H1 (cell line): Measurements from ENCODE around the gene RAB3IL1. TPM values are rescaled to one million over a fixed set of nuclear protein-coding genes. Genes with fewer than 3 reads are reported as not detected.
A peak's percentile ranks its signal among the peaks of the same experiment; 100 is the strongest.

Experiments
- CTCF ChIA-PET: fragments of 300-600 bp; sonication (Branson Sonifier 250); formaldehyde crosslinking; loops from one replicate; lab custom pipeline; 2021; ENCODE audit not compliant: partially characterized antibody; lab: Charles Lee
- POLR2A ChIA-PET: fragments of 300-600 bp; sonication (Branson Sonifier 250); formaldehyde crosslinking; loops from one replicate; lab custom pipeline; 2021; ENCODE audit warnings: inconsistent platforms; ENCODE audit not compliant: partially characterized antibody; lab: Charles Lee
- DNase-seq, 2 experiments: peaks; one replicate each; pipeline versions ENCODE4 v3.0.0 to v3.0.0-alpha.2; 2010 to 2022; ENCODE audit warnings: low spot score in 2 of 2, low read depth in 1 of 2, mixed read lengths in 1 of 2
- FAIRE-seq: peaks from 2 replicates; lab custom pipeline; 2011; peaks lifted over from hg19 to GRCh38; lab: Jason Lieb, UNC
- H2AFZ ChIP-seq: 2 replicates; pipeline ENCODE4 v1.8.1; 2012; ENCODE audit warnings: low read length, inconsistent platforms
- H2AK5ac ChIP-seq: 2 replicates; pipeline ENCODE4 v1.6.1; 2013; ENCODE audit warnings: low read depth, low read length
- H2BK120ac ChIP-seq: replicated peaks from 2 replicates; pipeline ENCODE3; 2013; ENCODE audit warnings: low read depth, low read length, inconsistent platforms
- H2BK12ac ChIP-seq: 2 replicates; pipeline ENCODE4 v1.6.1; 2013; ENCODE audit warnings: low read depth, low read length
- H2BK15ac ChIP-seq: 2 replicates; pipeline ENCODE4 v1.6.1; 2013; ENCODE audit warnings: low read length
- H2BK20ac ChIP-seq: 2 replicates; pipeline ENCODE4 v1.6.1; 2013; ENCODE audit warnings: low read length
- H2BK5ac ChIP-seq: 2 replicates; pipeline ENCODE4 v1.6.1; 2013; ENCODE audit warnings: low read depth, low read length
- H3K14ac ChIP-seq: 2 replicates; pipeline ENCODE4 v1.6.1; 2013; ENCODE audit warnings: inconsistent platforms; ENCODE audit not compliant: insufficient read length
- H3K18ac ChIP-seq: 2 replicates; pipeline ENCODE4 v1.6.1; 2013; ENCODE audit warnings: low read length; ENCODE audit errors: extremely low read depth
- H3K23ac ChIP-seq: 2 replicates; pipeline ENCODE4 v1.6.1; 2013; ENCODE audit warnings: inconsistent platforms; ENCODE audit not compliant: insufficient read length
- H3K23me2 ChIP-seq: 2 replicates; pipeline ENCODE4 v1.6.1; 2013; ENCODE audit warnings: low read depth, low read length
- H3K27ac ChIP-seq: 2 replicates; pipeline ENCODE4 v1.6.1; 2011; ENCODE audit warnings: low read depth, low read length, inconsistent platforms
- H3K27me3 ChIP-seq, 4 experiments: replicated peaks in 1 of 4; 1 replicate in 1 of 4; 2 replicates in 3 of 4; pipeline versions ENCODE4 v1.6.1 to v1.8.1; 2011 to 2013; ENCODE audit warnings: low read length in 3 of 4, mild to moderate bottlenecking in 3 of 4, inconsistent platforms in 2 of 4, mixed read lengths in 2 of 4, moderate library complexity in 1 of 4; ENCODE audit not compliant: control insufficient read depth in 3 of 4, insufficient read depth in 3 of 4; ENCODE audit errors: extremely low read depth in 1 of 4
- H3K36me3 ChIP-seq, 4 experiments: 2 replicates each; pipeline versions ENCODE4 v1.6.1 to v1.8.1; 2011 to 2013; ENCODE audit warnings: mild to moderate bottlenecking in 4 of 4, low read length in 3 of 4, moderate library complexity in 2 of 4, control low read depth in 1 of 4, inconsistent platforms in 1 of 4; ENCODE audit not compliant: insufficient read depth in 4 of 4, control insufficient read depth in 2 of 4
- H3K4ac ChIP-seq: replicated peaks from 2 replicates; pipeline ENCODE3; 2013; ENCODE audit warnings: low read length, low read depth, mixed read lengths, inconsistent platforms; ENCODE audit not compliant: insufficient read length
- H3K4me1 ChIP-seq, 4 experiments: replicated peaks in 1 of 4; 1 replicate in 1 of 4; 2 replicates in 3 of 4; pipeline versions ENCODE4 v1.6.1 to v1.8.1; 2011 to 2013; ENCODE audit warnings: low read length in 3 of 4, inconsistent platforms in 2 of 4, mixed read lengths in 1 of 4; ENCODE audit not compliant: insufficient read depth in 4 of 4, control insufficient read depth in 3 of 4
- H3K4me2 ChIP-seq, 2 experiments: 2 replicates each; pipeline versions ENCODE4 v1.6.1 to v1.8.1; 2011 to 2013; ENCODE audit warnings: low read depth in 2 of 2, low read length in 2 of 2, control low read depth in 1 of 2, inconsistent platforms in 1 of 2, mild to moderate bottlenecking in 1 of 2; ENCODE audit not compliant: insufficient read depth in 1 of 2
- H3K4me3 ChIP-seq, 4 experiments: fragments of 200-600, 300-600 bp in 1 of 4; sonication (generic), shearing (Covaris generic), sonication (Bioruptor Twin) in 1 of 4; 2 replicates each; pipeline versions ENCODE4 v1.5.1 to v1.8.1; 2011 to 2016; ENCODE audit warnings: low read length in 4 of 4, low read depth in 3 of 4, control low read depth in 2 of 4, inconsistent platforms in 2 of 4, mild to moderate bottlenecking in 2 of 4, mixed read lengths in 1 of 4, moderate library complexity in 1 of 4; ENCODE audit not compliant: insufficient read depth in 2 of 4; ENCODE audit errors: extremely low read depth in 1 of 4
- H3K56ac ChIP-seq: replicated peaks from 2 replicates; pipeline ENCODE3; 2013; ENCODE audit warnings: low read depth, mild to moderate bottlenecking, mixed read lengths, low read length, inconsistent platforms; ENCODE audit not compliant: insufficient read length
- H3K79me1 ChIP-seq: 2 replicates; pipeline ENCODE4 v1.6.1; 2013; ENCODE audit warnings: low read depth, low read length, control low read depth
- H3K79me2 ChIP-seq, 2 experiments: 2 replicates each; pipeline versions ENCODE4 v1.6.1 to v1.8.1; 2012 to 2013; ENCODE audit warnings: low read length in 2 of 2, mild to moderate bottlenecking in 2 of 2, inconsistent platforms in 1 of 2; ENCODE audit not compliant: insufficient read depth in 2 of 2, control insufficient read depth in 1 of 2
- H3K9ac ChIP-seq, 4 experiments: replicated peaks in 1 of 4; 1 replicate in 1 of 4; 2 replicates in 3 of 4; pipeline versions ENCODE4 v1.6.1 to v1.8.1; 2011 to 2013; ENCODE audit warnings: low read depth in 3 of 4, low read length in 3 of 4, control low read depth in 2 of 4, mild to moderate bottlenecking in 2 of 4, moderate library complexity in 2 of 4, inconsistent platforms in 1 of 4; ENCODE audit errors: extremely low read depth in 1 of 4
- H3K9me3 ChIP-seq, 2 experiments: 2 replicates each; pipeline versions ENCODE4 v1.6.1 to v1.8.1; 2012 to 2013; ENCODE audit warnings: mild to moderate bottlenecking in 2 of 2, moderate library complexity in 2 of 2, control low read depth in 1 of 2, inconsistent platforms in 1 of 2, low read depth in 1 of 2, low read length in 1 of 2, mixed read lengths in 1 of 2; ENCODE audit not compliant: insufficient read depth in 2 of 2
- H4K20me1 ChIP-seq, 2 experiments: replicated peaks in 1 of 2; 2 replicates each; pipeline versions ENCODE3 to v1.8.1; 2011 to 2013; ENCODE audit warnings: inconsistent platforms in 2 of 2, low read length in 2 of 2, mild to moderate bottlenecking in 1 of 2; ENCODE audit not compliant: insufficient read depth in 2 of 2, control insufficient read depth in 1 of 2
- H4K5ac ChIP-seq: 2 replicates; pipeline ENCODE4 v1.6.1; 2013; ENCODE audit warnings: low read length, low read depth, mixed read lengths, inconsistent platforms; ENCODE audit not compliant: insufficient read length
- H4K8ac ChIP-seq: 2 replicates; pipeline ENCODE4 v1.8.0; 2013; ENCODE audit warnings: mild to moderate bottlenecking, moderate library complexity, low read length, inconsistent platforms; ENCODE audit not compliant: insufficient read depth; ENCODE audit errors: extremely low read depth
- H4K91ac ChIP-seq: replicated peaks from 2 replicates; pipeline ENCODE3; 2013; ENCODE audit warnings: low read length, mixed read lengths, inconsistent platforms; ENCODE audit not compliant: insufficient read length
- CEBPB ChIP-seq: IDR thresholded peaks from 2 replicates; pipeline ENCODE4 v1.6.1; 2012; ENCODE audit warnings: low read depth, low read length
- CHD2 ChIP-seq: IDR thresholded peaks from 2 replicates; pipeline ENCODE4 v1.6.1; 2012; ENCODE audit warnings: low read length, improper control_type of control experiment
- POLR2A ChIP-seq, 2 experiments: IDR thresholded peaks; 1 replicate in 1 of 2; 2 replicates in 1 of 2; pipeline ENCODE4 v1.6.1; 2011; ENCODE audit warnings: low read depth in 2 of 2, low read length in 2 of 2, mild to moderate bottlenecking in 2 of 2; ENCODE audit errors: control extremely low read depth in 1 of 2
- POLR2AphosphoS5 ChIP-seq: IDR thresholded peaks from 2 replicates; pipeline ENCODE4 v1.6.1; 2011; ENCODE audit warnings: low read depth, low read length
- TEAD4 ChIP-seq: IDR thresholded peaks from 2 replicates; pipeline ENCODE4 v1.6.1; 2012; ENCODE audit warnings: low read depth, low read length, inconsistent platforms, mixed read lengths
- WGBS, 2 experiments: shearing (Covaris generic) in 1 of 2; methylation state at CpG; one replicate each; pipeline versions ENCODE4 v1.1.6 to v1.1.7; 2013 to 2015; ENCODE audit warnings: low lambda C conversion rate in 2 of 2, mixed read lengths in 2 of 2, inconsistent platforms in 1 of 2, low coverage in 1 of 2, missing lambda C conversion rate in 1 of 2; ENCODE audit not compliant: insufficient replicate concordance in 2 of 2, insufficient coverage in 1 of 2, insufficient read length in 1 of 2; ENCODE audit errors: extremely low coverage in 1 of 2, missing lambda C conversion rate in 1 of 2; 5-methylcytosine and 5-hydroxymethylcytosine counted together
- polyA plus RNA-seq, 7 experiments: library from polyadenylated mRNA; depleted of rRNA in 3 of 7; stranded (reverse) in 5 of 7; unstranded in 2 of 7; fragments of >200 nt in 5 of 7; fragments of 200-250 nt in 2 of 7; gene quantifications; 1 replicate in 5 of 7; 2 replicates in 1 of 7; 4 replicates in 1 of 7; pipeline versions ENCODE4 v1.2.1 to v1.2.3, GENCODE V29; 2011 to 2013; ENCODE audit warnings: missing spikeins in 2 of 7, mixed read lengths in 2 of 7
- total RNA-seq: library from RNA; stranded (reverse); fragmentation: NEBNext Ultra II Directional; extraction: Animal tissue kit (Norgen Biotek cat#: 25700); gene quantifications from 2 replicates; pipeline ENCODE4 v1.2.1, GENCODE V29; 2021

Gene RAB3IL1
- total and polyA plus RNA-seq, 2 of the 8 experiments (the other 6 are each of a cell fraction or from before 2014, with no cell fraction given) = 6.8 to 7.9 TPM

DNA sequence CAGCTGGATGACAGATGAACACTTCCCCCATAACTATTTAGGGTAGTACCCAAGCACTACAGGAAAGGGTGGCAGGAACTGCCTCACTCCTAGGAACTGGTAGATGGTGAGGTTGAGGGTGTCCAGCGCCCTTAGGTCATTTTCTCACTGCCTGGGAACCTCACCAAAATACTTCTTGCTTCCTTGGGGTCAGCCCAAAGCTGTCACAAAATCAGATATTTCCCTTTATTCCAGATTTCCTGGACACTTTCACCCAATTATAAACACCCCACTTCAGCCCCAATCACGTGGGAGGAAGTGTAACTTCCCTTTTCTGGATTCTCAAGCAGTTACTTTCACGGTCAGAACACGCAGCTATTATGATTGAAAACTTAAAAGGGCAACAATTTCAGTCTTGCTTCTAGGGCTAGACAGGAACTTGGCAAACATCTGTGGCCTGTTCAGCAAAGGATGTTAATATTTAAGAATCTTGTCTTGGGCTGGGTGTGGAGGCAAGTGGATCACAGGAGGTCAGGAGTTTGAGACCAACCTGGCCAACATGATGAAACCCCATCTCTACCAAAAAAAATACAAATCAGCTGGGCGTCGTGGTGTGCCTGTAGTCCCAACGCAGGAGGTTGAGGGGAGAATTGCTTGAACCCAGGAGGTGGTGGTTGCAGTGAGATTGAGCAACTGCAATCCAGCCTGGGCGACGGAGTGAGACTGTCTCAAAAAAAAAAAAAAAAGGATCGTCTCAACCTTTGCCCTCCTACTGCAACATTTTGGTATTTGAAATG, 46.1 kb upstream of the RAB3IL1 start:
- DNase-seq = no peak
- no peak overlapping the region for H2BK12ac ChIP-seq
- H4K8ac ChIP-seq = no peak overlapping the region
- H3K18ac ChIP-seq = no peak overlapping the region
- H3K4ac ChIP-seq = no peak overlapping the region
- H3K23me2 ChIP-seq = peaks cover 10% of the 10 kb centered on the region; the same call in 1 of the 2 replicates
- no peak overlapping the region for H4K91ac ChIP-seq
- H2BK20ac ChIP-seq = no peak overlapping the region
- no peak for FAIRE-seq
- peak; percentile 51 for TF ChIP-seq POLR2AphosphoS5
- peak; percentile 22; the same call in 1 of the 2 replicates for TF ChIP-seq CHD2
- peak; percentile 84 to 90 for TF ChIP-seq POLR2A (IDR thresholded peaks at IDR 0.05; ENCODE audit: control extremely low read depth in 1 of 2, low read depth in 2 of 2, low read length in 2 of 2)
- no peak for TF ChIP-seq TEAD4
- TF ChIP-seq CEBPB = 0 out of 2 replicates have a peak, but pooled peaks have one; percentile 11
- TF ChIP-seq, all 59 proteins: peak for 4
- Histone ChIP-seq H3K79me2 (peaks cover 14 to 31% of the 10 kb centered on the region in 2 experiments), H3K14ac (no peak overlapping the region), H3K79me1 (peaks cover 2% of the 10 kb centered on the region), H3K4me3 (no peak overlapping the region), H3K9ac (no peak overlapping the region), H3K9me3 (no peaks in the 10 kb centered on the region), H3K56ac (no peak overlapping the region), H3K36me3 (peaks cover 14 to 29% (median 28%) of the 10 kb centered on the region in 4 experiments; a peak in 7 of 8 replicates), H3K4me2 (no peak overlapping the region), H4K20me1 (peaks cover 10 to 21% of the 10 kb centered on the region in 2 experiments), H2BK5ac (no peak overlapping the region), H3K23ac (no peak overlapping the region), H4K5ac (no peak overlapping the region), H3K4me1 (peaks cover 0 to 5% (median 1%) of the 10 kb centered on the region in 4 experiments; a peak in 3 of 7 replicates), H2BK15ac (no peak overlapping the region), H2AK5ac (no peak overlapping the region), H2AFZ (no peak overlapping the region), H3K27me3 (no peaks in the 10 kb centered on the region), H3K27ac (no peak overlapping the region), H2BK120ac (no peak overlapping the region)
- WGBS, 2 experiments = 85% methylated on average over 9 of the region's 10 CpGs; no CpG with 5 or more reads in 1 of the 2 experiments
- CTCF ChIA-PET = interaction anchor here (1.4 to 6.0 kb wide), 5 partner anchors 17 to 166 kb away, joined by 3 to 38 read pairs (median 3); no protein-coding TSS in a partner anchor
- POLR2A ChIA-PET = interaction anchor here (0.8 to 25.7 kb wide), 14 partner anchors 4 to 118 kb away, joined by 3 to 458 read pairs (median 4); partner anchors contain the start of genes BEST1 and FTH1
